22Rv1 (cell line): Measurements from ENCODE around the gene RIPK1.

Source experiments
- ZFX ChIP-seq: fragments of 450-650 bp; IDR thresholded peaks from 2 replicates; pipeline ENCODE4 v1.6.1; 2017; ENCODE audit warnings: antibody characterized with exemption, borderline replicate concordance
- TF ChIP-seq, protein P1 (sequence below): fragments of 450-650 bp; IDR thresholded peaks from 2 replicates; pipeline ENCODE4 v1.5.1; 2017; ENCODE audit warnings: mild to moderate bottlenecking

DNA sequence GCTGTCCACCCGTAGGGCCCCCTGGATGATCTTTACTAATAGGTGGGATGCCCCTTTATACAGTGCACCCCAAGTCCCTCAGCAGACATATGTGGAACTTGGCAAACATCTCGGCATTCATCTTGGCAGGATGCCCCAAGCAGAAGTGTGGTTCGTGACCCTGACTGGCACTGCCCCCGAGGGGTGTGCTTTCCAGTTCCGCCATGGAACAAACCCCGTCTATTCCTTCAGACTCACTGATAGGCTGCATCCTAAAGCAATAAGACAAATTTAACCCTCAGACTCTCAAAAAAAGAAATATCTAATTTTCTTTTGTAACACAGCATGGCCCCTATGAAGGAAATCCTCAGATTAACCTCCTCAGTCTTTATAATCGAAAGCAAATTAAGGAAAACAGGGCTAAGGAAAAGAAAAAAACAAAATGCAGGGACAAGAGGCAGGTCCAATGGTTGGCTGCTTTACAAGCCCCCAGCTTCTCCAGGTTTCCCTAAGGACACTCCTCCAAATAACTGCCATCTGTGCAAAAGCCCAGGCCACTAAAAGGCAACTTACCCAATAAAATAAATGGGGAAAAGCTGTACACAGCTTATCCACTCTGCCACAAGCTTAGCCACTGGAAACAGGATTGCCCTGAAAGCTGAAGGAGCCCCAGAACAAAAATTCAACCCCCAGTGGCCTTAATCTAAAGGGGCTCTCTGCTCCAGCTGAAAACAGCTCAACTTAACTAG, 30.5 kb upstream of the RIPK1 start:
- TF ChIP-seq, protein P1, sequence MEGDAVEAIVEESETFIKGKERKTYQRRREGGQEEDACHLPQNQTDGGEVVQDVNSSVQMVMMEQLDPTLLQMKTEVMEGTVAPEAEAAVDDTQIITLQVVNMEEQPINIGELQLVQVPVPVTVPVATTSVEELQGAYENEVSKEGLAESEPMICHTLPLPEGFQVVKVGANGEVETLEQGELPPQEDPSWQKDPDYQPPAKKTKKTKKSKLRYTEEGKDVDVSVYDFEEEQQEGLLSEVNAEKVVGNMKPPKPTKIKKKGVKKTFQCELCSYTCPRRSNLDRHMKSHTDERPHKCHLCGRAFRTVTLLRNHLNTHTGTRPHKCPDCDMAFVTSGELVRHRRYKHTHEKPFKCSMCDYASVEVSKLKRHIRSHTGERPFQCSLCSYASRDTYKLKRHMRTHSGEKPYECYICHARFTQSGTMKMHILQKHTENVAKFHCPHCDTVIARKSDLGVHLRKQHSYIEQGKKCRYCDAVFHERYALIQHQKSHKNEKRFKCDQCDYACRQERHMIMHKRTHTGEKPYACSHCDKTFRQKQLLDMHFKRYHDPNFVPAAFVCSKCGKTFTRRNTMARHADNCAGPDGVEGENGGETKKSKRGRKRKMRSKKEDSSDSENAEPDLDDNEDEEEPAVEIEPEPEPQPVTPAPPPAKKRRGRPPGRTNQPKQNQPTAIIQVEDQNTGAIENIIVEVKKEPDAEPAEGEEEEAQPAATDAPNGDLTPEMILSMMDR = no peak
- TF ChIP-seq ZFX = no peak
